Spleen (tissue), 7 donors: ENCODE measurements around the gene PPP2R5E.

Source experiments
- CTCF ChIP-seq, 11 experiments: fragments of 200-600 bp in 7 of 11; fragments of 450-650 bp in 4 of 11; sonication (generic) in 4 of 11; IDR thresholded peaks in 8 of 11; conservative IDR thresholded peaks in 3 of 11; 1 replicate in 7 of 11; 2 replicates in 4 of 11; pipeline versions ENCODE4 v1.4.0 to v1.8.0; 2016 to 2021; ENCODE audit warnings: antibody characterized with exemption in 11 of 11, inconsistent platforms in 4 of 11, mild to moderate bottlenecking in 1 of 11
- POLR2A ChIP-seq, 3 donors: fragments of 450-650 bp; IDR thresholded peaks; one replicate each; pipeline ENCODE4 v1.5.1; 2017; ENCODE audit warnings: antibody characterized with exemption in 3 of 3, mild to moderate bottlenecking in 1 of 3
- POLR2AphosphoS5 ChIP-seq, 3 donors: sonication (generic); formaldehyde crosslinking; IDR thresholded peaks; one replicate each; pipeline ENCODE4 v1.5.1; 2017; ENCODE audit warnings: antibody characterized with exemption in 3 of 3
- donor health status: DM: no; HTN: no; CAD: no; lungs with moderate emphysema.
- donor health status: DM: no; HTN: no; CAD: no.
- donor health status: DM: no; HTN: no; CAD: no.

- TF ChIP-seq POLR2A (IDR thresholded peaks at IDR 0.05) (no peak), CTCF (IDR thresholded peaks at IDR 0.05 in 8 of 11, conservative IDR thresholded peaks at IDR 0.05 in 3 of 11) (no peak), POLR2AphosphoS5 (IDR thresholded peaks at IDR 0.05) (no peak)
Measured at GRCh38 chr14:63398952-63399351, 144.2 kb downstream of the PPP2R5E start.
